Liver (tissue), 3 donors: ENCODE measurements around the gene CCDC12.
A peak's percentile ranks its signal among the peaks of the same experiment; 100 is the strongest.

Source experiments
- EGR1 ChIP-seq, 2 donors: IDR thresholded peaks; 2 replicates each; pipeline ENCODE4 v1.6.1; 2016 to 2018; ENCODE audit warnings: antibody characterized with exemption in 2 of 2, low read depth in 2 of 2
- GABPA ChIP-seq, 2 donors: IDR thresholded peaks in 1 of 2; conservative IDR thresholded peaks in 1 of 2; 2 replicates each; pipeline ENCODE4 v1.6.1; 2016; ENCODE audit warnings: antibody characterized with exemption in 2 of 2, mild to moderate bottlenecking in 1 of 2, moderate library complexity in 1 of 2
- HNF4G ChIP-seq: IDR thresholded peaks from 2 replicates; pipeline ENCODE4 v1.6.1; 2016; ENCODE audit warnings: antibody characterized with exemption
- JUND ChIP-seq, 2 donors: IDR thresholded peaks; 2 replicates each; pipeline ENCODE4 v1.6.1; 2016; ENCODE audit warnings: antibody characterized with exemption in 2 of 2
- NR2F2 ChIP-seq: IDR thresholded peaks from 2 replicates; pipeline ENCODE4 v1.6.1; 2016; ENCODE audit warnings: antibody characterized with exemption
- RAD21 ChIP-seq, 2 donors: IDR thresholded peaks; 2 replicates each; pipeline ENCODE4 v1.6.1; 2016; ENCODE audit warnings: antibody characterized with exemption in 2 of 2, mild to moderate bottlenecking in 2 of 2
- RXRA ChIP-seq, 2 donors: IDR thresholded peaks; 2 replicates each; pipeline ENCODE4 v1.6.1; 2017 to 2018; ENCODE audit warnings: antibody characterized with exemption in 2 of 2, mild to moderate bottlenecking in 1 of 2
- TAF1 ChIP-seq: conservative IDR thresholded peaks from 2 replicates; pipeline ENCODE4 v1.6.1; 2016; ENCODE audit warnings: antibody characterized with exemption, mild to moderate bottlenecking
- YY1 ChIP-seq: IDR thresholded peaks from 2 replicates; pipeline ENCODE4 v1.6.1; 2016; ENCODE audit warnings: antibody characterized with exemption, mild to moderate bottlenecking
- TF ChIP-seq, protein P1 (sequence below): fragments of 150-350 bp; IDR thresholded peaks from 2 replicates; pipeline ENCODE4 v1.5.1; 2017; ENCODE audit warnings: improper control_type of control experiment, low read depth, low read length; ENCODE audit not compliant: missing input control
- TF ChIP-seq, protein P2 (sequence below): IDR thresholded peaks from 2 replicates; pipeline ENCODE4 v1.6.1; 2016; ENCODE audit warnings: antibody characterized with exemption, mild to moderate bottlenecking
- TF ChIP-seq, protein P3 (sequence below): IDR thresholded peaks from 2 replicates; pipeline ENCODE4 v1.6.1; 2016; ENCODE audit warnings: antibody characterized with exemption
- donor health status: healthy.
- donor health status: healthy.

DNA sequence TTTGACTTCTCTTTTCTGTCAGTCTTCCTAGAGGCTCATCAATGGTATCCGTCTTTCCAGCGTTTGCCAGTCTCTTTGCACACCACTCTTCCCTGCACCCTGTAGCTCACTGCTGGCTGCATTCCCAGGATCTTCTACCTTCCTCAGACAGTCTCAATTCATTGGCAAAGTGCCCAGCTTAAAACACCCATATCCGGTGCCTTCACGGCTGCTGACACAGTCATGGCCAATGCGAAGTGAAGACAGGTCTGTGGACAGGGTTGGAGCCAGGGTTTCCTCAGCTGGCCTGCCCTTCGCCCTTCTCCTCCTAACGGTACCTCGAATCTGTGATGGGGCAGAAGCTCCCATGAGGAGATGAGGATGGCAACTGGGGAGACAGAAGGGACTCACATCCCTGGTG lies 62.9 kb downstream of the CCDC12 start:
- TF ChIP-seq NR2F2 (no peak), RAD21 (IDR thresholded peaks at IDR 0.05) (peak in 1 of 2 donors; percentile 27), YY1 (no peak), GABPA (IDR thresholded peaks at IDR 0.05 in 1 of 2, conservative IDR thresholded peaks at IDR 0.05 in 1 of 2) (no peak), HNF4G (no peak), EGR1 (IDR thresholded peaks at IDR 0.05; ENCODE audit: low read depth in 2 of 2) (no peak), TAF1 (no peak), JUND (IDR thresholded peaks at IDR 0.05) (no peak), RXRA (IDR thresholded peaks at IDR 0.05) (no peak)
- TF ChIP-seq, protein P1, sequence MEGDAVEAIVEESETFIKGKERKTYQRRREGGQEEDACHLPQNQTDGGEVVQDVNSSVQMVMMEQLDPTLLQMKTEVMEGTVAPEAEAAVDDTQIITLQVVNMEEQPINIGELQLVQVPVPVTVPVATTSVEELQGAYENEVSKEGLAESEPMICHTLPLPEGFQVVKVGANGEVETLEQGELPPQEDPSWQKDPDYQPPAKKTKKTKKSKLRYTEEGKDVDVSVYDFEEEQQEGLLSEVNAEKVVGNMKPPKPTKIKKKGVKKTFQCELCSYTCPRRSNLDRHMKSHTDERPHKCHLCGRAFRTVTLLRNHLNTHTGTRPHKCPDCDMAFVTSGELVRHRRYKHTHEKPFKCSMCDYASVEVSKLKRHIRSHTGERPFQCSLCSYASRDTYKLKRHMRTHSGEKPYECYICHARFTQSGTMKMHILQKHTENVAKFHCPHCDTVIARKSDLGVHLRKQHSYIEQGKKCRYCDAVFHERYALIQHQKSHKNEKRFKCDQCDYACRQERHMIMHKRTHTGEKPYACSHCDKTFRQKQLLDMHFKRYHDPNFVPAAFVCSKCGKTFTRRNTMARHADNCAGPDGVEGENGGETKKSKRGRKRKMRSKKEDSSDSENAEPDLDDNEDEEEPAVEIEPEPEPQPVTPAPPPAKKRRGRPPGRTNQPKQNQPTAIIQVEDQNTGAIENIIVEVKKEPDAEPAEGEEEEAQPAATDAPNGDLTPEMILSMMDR: no peak
- TF ChIP-seq, protein P2, sequence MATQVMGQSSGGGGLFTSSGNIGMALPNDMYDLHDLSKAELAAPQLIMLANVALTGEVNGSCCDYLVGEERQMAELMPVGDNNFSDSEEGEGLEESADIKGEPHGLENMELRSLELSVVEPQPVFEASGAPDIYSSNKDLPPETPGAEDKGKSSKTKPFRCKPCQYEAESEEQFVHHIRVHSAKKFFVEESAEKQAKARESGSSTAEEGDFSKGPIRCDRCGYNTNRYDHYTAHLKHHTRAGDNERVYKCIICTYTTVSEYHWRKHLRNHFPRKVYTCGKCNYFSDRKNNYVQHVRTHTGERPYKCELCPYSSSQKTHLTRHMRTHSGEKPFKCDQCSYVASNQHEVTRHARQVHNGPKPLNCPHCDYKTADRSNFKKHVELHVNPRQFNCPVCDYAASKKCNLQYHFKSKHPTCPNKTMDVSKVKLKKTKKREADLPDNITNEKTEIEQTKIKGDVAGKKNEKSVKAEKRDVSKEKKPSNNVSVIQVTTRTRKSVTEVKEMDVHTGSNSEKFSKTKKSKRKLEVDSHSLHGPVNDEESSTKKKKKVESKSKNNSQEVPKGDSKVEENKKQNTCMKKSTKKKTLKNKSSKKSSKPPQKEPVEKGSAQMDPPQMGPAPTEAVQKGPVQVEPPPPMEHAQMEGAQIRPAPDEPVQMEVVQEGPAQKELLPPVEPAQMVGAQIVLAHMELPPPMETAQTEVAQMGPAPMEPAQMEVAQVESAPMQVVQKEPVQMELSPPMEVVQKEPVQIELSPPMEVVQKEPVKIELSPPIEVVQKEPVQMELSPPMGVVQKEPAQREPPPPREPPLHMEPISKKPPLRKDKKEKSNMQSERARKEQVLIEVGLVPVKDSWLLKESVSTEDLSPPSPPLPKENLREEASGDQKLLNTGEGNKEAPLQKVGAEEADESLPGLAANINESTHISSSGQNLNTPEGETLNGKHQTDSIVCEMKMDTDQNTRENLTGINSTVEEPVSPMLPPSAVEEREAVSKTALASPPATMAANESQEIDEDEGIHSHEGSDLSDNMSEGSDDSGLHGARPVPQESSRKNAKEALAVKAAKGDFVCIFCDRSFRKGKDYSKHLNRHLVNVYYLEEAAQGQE: no peak
- TF ChIP-seq, protein P3, sequence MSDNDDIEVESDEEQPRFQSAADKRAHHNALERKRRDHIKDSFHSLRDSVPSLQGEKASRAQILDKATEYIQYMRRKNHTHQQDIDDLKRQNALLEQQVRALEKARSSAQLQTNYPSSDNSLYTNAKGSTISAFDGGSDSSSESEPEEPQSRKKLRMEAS: no peak
